HL-60 (cell line): ENCODE measurements around the gene CUEDC2.
A peak's percentile ranks its signal among the peaks of the same experiment; 100 is the strongest.

Experiments
- DNase-seq, 2 experiments: peaks; one replicate each; pipeline ENCODE4 v3.0.0-alpha.2; 2010 to 2020; ENCODE audit warnings: low read depth in 1 of 2, low spot score in 1 of 2
- H3K27ac ChIP-seq: fragments of 250-450 bp; sonication (Bioruptor Pico); replicated peaks from 2 replicates; pipeline ENCODE4 v1.5.1; 2020; ENCODE audit warnings: mild to moderate bottlenecking, moderate library complexity
- H3K27me3 ChIP-seq: fragments of 250-450 bp; sonication (Bioruptor Pico); 2 replicates; pipeline ENCODE4 v1.5.1; 2021; ENCODE audit warnings: mild to moderate bottlenecking, moderate library complexity; ENCODE audit not compliant: insufficient read depth, poor library complexity, severe bottlenecking
- H3K4me3 ChIP-seq: replicated peaks from 2 replicates; pipeline ENCODE4 v1.5.1; 2011; ENCODE audit warnings: mild to moderate bottlenecking, control low read depth, low read length; ENCODE audit not compliant: insufficient read depth
- CTCF ChIP-seq: IDR thresholded peaks from one replicate; pipeline ENCODE4 v1.5.1; 2011; ENCODE audit warnings: low read length, control low read depth, inconsistent platforms; ENCODE audit not compliant: insufficient read depth
- GABPA ChIP-seq: IDR thresholded peaks from 2 replicates; pipeline ENCODE4 v1.6.1; 2012; ENCODE audit warnings: low read depth
- POLR2AphosphoS5 ChIP-seq: IDR thresholded peaks from 2 replicates; pipeline ENCODE4 v1.6.1; 2012; ENCODE audit warnings: low read depth
- REST ChIP-seq: IDR thresholded peaks from 2 replicates; pipeline ENCODE4 v1.6.1; 2012; ENCODE audit warnings: low read depth; ENCODE audit not compliant: insufficient replicate concordance
- SPI1 ChIP-seq: IDR thresholded peaks from 2 replicates; pipeline ENCODE4 v1.6.1; 2012; ENCODE audit warnings: low read depth, mild to moderate bottlenecking, borderline replicate concordance

CUEDC2 gene

GRCh38 chr10:102453502-102453901, 21.1 kb upstream of the CUEDC2 start:
- TF ChIP-seq CTCF (no peak), POLR2AphosphoS5 (no peak)
- H3K4me3 ChIP-seq = no peak overlapping the region
- H3K27ac ChIP-seq = peak overlapping the region; percentile 41; the same call in 1 of the 2 replicates
- H3K27me3 ChIP-seq = no peaks in the 10 kb centered on the region
- DNase-seq = no peak

- peak; percentile 74 to 94 for DNase-seq
- Histone ChIP-seq H3K27me3 (no peaks in the 10 kb centered on the region), H3K27ac (peak overlapping the region; percentile 41; the same call in 1 of the 2 replicates), H3K4me3 (no peak overlapping the region)
- no peak for TF ChIP-seq POLR2AphosphoS5
- TF ChIP-seq REST = no peak
- TF ChIP-seq GABPA = no peak
- TF ChIP-seq CTCF = no peak
- TF ChIP-seq SPI1 = no peak
Measured at GRCh38 chr10:102452672-102453340, 20.4 kb upstream of the CUEDC2 start.

GRCh38 chr10:102451105-102451969, 19.0 kb upstream of the CUEDC2 start, which contains the start of gene C10orf95:
Gene C10orf95 (minus strand): TSS chr10:102451543. CDS start chr10:102451093, 450 bp downstream.
- DNase-seq = peak in 1 of 2 experiments; percentile 19
- TF ChIP-seq CTCF (no peak), POLR2AphosphoS5 (no peak), GABPA (no peak), SPI1 (no peak), REST (no peak)
- Histone ChIP-seq H3K27ac (peak within 1 kb of the TSS; percentile 75), H3K4me3 (peak within 1 kb of the TSS; percentile 76), H3K27me3 (no peaks in the 10 kb centered on the region)
